Amniotic epithelial cell (primary cell): ENCODE results near the gene SPATA19.
"Not testable (repeated sequence)": the region's sequence is repeated elsewhere in the genome, so short reads cannot be mapped to it uniquely, and the experiment has no call there.

ENCODE experiments used
- DNase-seq: peaks from one replicate; pipeline ENCODE4 v3.0.0-alpha.2; 2010; ENCODE audit warnings: low read depth

SPATA19 gene

DNA sequence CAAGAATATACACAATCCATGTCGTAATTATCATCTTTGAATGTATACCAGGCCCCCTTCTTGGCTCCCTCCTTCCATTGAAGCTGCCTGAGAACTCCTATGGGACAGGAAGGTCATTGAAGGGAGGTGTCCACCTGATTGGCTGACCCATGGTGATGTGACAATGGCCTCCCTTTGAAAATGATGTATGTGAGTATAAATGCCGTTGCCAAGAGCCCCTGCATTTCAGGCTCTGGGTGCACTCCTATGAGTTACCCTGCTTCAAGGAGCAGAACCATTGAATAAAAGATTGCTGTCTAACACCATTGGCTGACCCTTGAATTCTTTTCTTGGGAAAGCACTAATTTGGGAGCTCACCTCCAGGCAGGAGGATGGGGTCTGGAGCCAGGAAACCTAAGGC, at the start of gene SPATA19:
TSS of gene SPATA19 (minus strand) at position 101 of the 400 bp plus-strand sequence. CDS start at position 34, 67 bp downstream.
- DNase-seq, result no peak

- DNase-seq, result no peak
These were observed 49.8 kb upstream of the SPATA19 start for GRCh38 chr11:133895061-133895479.

- DNase-seq, result no peak
These were observed 48.1 kb upstream of the SPATA19 start for GRCh38 chr11:133893381-133893780.

DNA sequence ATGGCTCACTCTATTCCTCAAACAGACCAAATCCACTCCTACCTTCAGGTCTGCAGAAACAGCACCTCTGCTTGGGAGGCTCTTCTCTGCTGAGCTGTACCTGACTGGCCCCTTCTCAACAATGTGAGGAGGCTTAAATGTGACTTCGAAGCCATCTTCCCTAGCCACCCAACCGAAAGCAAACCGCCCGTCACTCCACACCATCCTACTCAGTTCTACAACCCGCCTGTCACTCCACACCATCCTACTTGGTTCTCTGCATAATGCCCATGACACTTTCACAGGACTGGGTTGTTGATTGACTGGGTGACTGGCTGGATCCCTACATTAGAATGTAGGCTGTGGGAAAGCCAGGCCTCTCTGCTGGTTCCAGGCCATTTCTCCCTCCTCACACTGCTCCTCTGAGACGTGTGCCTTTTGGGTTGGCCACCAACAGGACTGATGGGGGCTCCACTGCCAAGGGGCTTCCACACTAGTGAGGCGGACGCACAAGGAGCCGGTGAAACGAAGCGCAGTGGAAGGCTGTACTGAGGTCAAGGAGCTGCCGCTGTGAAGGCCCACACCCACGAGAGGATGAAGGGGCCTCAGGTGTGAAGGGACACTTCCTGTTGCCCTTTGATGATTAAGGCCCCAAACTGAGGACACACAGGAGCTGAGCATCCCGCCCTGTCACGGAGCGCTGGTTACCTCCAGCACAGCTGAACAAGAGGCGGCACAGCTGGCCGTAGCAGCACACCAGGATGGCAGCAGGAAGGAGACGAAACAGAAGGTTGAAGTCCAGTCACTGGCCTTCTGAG, 47.5 kb upstream of the SPATA19 start:
- DNase-seq, result no peak

DNA sequence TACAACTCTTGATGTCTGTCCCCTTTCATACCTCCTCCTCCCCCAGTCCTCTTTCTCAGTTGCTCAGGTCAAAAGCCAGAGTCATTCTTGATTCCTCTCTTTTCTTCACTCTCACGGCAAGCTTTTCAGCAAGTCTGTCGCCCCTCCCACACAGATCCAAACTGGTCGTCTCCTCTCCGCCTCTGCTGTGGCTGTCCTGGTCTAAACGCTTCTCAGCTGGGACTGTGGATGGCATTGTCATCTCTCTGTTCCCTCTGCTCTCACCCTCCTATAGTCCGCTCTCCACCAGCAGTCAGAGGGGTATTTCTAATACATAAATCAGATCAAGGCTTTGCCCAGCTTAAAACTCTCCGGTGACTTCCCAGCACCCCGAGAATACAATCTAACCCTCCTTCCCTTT, 46.8 kb upstream of the SPATA19 start:
- no peak for DNase-seq

GRCh38 chr11:133889893-133890292, 44.6 kb upstream of the SPATA19 start:
- no peak for DNase-seq

GRCh38 chr11:133889188-133889587, 43.9 kb upstream of the SPATA19 start:
- no peak for DNase-seq

GRCh38 chr11:133887692-133888332, 42.5 kb upstream of the SPATA19 start:
- DNase-seq, result no peak

GRCh38 chr11:133886029-133886428, 40.7 kb upstream of the SPATA19 start:
- no peak for DNase-seq

- no peak for DNase-seq
These were observed 26.8 kb upstream of the SPATA19 start for GRCh38 chr11:133872160-133872559.

- no peak for DNase-seq
These were observed 22.1 kb upstream of the SPATA19 start for GRCh38 chr11:133867456-133867855.

- DNase-seq, result no peak
These were observed 20.2 kb upstream of the SPATA19 start for GRCh38 chr11:133865466-133865865.

GRCh38 chr11:133864756-133865155, 19.4 kb upstream of the SPATA19 start:
- DNase-seq, result no peak

DNA sequence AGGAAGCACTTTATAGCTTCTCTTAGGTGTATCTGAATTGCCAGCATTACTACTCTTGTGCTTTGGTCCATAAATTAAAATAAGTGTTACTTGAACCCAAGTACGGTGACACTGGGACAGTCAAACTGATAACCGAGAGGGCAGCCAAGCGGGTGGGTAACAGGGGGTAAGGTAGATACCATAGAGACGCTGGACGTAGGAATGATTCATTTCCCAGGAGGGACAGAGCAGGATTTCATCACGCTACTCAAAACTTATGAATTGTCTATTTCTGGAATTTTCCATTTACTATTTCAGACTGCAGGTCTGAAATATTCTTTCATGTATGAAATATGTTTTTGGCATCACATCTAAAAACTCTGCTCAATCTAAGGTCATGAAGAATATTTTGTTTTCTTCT, 14.8 kb upstream of the SPATA19 start:
- no peak for DNase-seq

DNA sequence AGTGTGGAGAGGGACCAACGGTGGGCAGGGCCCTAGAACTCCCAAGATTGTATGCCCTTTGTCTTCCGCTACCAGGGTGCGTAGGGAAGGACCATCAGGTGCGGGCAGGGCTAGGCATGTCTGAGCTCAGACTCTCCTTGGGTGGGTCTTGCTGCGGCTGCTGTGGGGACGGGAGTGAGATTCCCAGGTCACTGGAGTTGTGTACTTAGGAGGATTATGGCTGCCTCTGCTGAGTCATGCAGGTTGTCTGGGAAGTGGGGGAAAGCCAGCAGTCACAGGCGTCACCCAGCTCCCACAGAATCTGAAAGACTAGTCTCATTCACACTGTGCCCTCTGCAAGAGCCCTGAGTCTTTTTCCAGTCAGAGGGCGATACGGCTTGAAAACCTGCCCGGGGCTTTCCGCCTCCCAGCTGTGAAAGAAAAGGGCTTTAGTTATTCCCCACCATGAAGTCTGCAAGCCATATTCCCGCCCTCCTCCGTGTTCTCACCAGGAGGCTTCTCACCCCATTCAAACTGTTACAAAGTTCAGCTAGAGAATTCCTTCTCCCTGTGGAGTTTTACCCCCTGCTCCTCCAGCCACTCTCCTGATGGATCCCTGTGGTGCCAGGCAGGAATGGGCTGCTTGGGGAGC, 9.1 kb upstream of the SPATA19 start:
- DNase-seq, result not testable (repeated sequence)

- DNase-seq, result no peak
These were observed 1.1 kb downstream of the SPATA19 start for GRCh38 chr11:133844217-133844616.

GRCh38 chr11:133843454-133843987, 1.8 kb downstream of the SPATA19 start:
- no peak for DNase-seq

DNA sequence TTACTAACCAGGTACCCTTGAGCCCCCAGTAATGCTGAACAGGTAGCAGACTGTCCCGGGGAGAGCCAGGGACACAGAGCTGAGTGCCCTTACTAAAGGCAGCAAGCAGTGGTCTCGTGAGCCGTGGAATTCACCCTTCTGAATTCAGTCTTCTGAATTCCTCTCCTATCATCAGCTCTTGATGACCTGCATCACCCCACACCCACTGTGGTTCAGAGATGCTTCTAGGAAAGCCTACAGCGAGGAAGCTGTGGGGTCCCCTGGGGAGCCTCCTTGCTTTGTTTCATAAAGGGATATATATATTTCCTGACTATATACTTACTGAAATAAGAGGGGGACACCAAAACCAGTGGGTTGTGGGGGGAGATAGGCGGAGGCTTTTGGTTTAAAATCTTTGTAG, 2.6 kb downstream of the SPATA19 start:
- DNase-seq, result no peak

GRCh38 chr11:133842053-133842452, 3.3 kb downstream of the SPATA19 start:
- no peak for DNase-seq

GRCh38 chr11:133841279-133842043, 3.9 kb downstream of the SPATA19 start:
- no peak for DNase-seq

GRCh38 chr11:133840479-133840941, 4.8 kb downstream of the SPATA19 start:
- DNase-seq, result no peak
